MG63 (cell line): ENCODE data around the gene ABCA3. TPM values are rescaled to one million over a fixed set of nuclear protein-coding genes. Genes with fewer than 3 reads are reported as not detected.

Experiments used
- DNase-seq: peaks from one replicate; pipeline ENCODE4 v3.0.0-alpha.2; 2020
- H3K27me3 ChIP-seq: fragments of 250-450 bp; sonication (Bioruptor Pico); 2 replicates; pipeline ENCODE4 v1.5.1; 2020; ENCODE audit warnings: mild to moderate bottlenecking, moderate library complexity
- H3K36me3 ChIP-seq: fragments of 250-450 bp; sonication (Bioruptor Pico); 2 replicates; pipeline ENCODE4 v1.5.1; 2020; ENCODE audit warnings: mild to moderate bottlenecking, moderate library complexity
- H3K4me3 ChIP-seq: fragments of 250-450 bp; sonication (Bioruptor Pico); 2 replicates; pipeline ENCODE4 v1.5.1; 2020; ENCODE audit warnings: mild to moderate bottlenecking, moderate library complexity
- H3K9me3 ChIP-seq: fragments of 250-450 bp; sonication (Bioruptor Pico); 2 replicates; pipeline ENCODE4 v1.5.1; 2020; ENCODE audit warnings: mild to moderate bottlenecking, moderate library complexity
- total RNA-seq: library from RNA; depleted of rRNA; stranded (reverse); fragments of >200 nt; shearing (Covaris generic); gene quantifications from 2 replicates; pipeline ENCODE4 v1.2.3, GENCODE V29; 2014; ENCODE audit warnings: low replicate concordance; rRNA removed

ABCA3 gene
- total RNA-seq, 1 experiment from 2014 or later: 5.1 TPM

DNA sequence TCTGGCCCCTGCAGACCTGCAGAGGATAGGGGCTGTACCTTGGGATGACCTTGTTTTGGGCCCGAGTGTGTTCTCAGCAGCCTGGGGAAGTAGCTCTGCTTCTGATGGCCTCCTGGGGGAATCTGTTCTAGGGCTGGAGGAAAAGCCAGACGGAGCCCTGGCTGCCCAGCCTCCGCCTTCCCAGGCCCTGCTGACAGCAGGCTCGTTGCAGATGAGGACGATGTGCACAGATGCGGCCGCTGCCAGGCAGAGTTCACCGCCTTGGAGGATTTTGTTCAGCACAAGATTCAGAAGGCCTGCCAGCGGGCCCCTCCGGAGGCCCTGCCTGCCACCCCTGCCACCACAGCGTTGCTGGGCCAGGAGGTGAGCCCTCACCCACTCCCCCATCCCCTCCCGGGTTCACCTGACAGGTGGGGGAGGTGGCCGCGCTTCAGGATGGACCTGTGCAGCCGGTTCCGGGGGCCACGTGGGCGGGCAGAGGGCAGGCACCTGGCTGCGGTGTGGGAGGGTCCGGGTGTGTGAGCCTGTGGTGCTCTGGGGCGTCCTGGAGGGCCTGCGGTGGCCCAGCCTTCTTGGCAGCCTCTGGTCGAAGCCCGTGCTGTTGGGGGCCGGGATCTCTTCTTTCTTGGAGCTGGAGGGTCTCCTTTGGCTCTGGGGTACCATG, 112.2 kb downstream of the ABCA3 start:
- no peaks in the 10 kb centered on the region for H3K9me3 ChIP-seq
- no peak overlapping the region for H3K4me3 ChIP-seq
- no peak for DNase-seq
- H3K27me3 ChIP-seq: no peaks in the 10 kb centered on the region
- peaks cover 67% of the 10 kb centered on the region for H3K36me3 ChIP-seq

DNA sequence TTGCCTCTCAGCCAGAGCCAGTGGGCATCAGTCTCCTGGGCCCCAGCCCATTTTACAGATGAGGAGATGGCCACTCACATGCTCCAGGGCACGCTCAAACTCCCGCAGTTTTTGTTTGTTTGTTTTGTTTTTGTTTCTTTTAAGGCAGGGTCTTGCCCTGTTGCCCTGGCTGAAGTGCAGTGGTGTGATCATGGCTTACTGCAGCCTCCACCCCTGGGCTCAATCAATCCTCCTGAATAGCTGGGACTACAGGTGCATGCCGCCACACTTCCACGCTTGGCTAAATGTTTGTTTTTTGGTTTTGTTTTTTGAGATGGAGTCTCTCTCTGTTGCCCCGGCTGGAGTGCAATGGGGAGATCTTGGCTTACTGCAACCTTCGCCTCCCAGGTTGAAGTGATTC, 113.6 kb downstream of the ABCA3 start:
- DNase-seq: no peak
- Histone ChIP-seq H3K9me3 (no peaks in the 10 kb centered on the region), H3K4me3 (no peak overlapping the region), H3K36me3 (peaks cover 54% of the 10 kb centered on the region), H3K27me3 (no peaks in the 10 kb centered on the region)

DNA sequence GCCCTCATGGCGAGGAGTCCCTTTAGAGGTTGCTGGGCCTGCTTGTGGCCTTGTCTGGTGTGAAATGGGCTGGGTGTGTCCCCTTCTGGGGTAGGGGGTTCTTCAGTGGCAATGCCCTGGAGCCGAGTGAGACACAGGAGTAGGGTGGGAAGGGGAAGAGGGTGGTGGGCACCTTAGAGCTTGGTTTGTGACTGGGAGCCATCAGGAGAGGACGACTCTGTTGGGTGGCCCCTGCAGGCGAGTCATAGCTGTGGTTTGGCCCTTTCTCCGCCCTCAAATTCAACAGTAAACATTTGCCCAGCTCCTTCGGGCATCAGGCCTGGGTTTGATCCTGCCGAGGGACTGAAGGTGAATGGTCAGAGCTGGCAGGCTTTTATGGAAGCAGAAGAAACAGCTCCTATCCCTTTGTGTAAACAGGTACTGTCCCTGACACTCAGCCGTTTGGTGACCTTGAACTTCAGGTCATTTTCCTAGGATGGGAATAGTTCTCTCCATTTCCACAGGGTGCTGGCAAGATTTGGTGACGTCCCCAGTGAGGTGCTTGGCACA, 114.2 kb downstream of the ABCA3 start:
- Histone ChIP-seq H3K4me3 (no peak overlapping the region), H3K27me3 (no peaks in the 10 kb centered on the region), H3K9me3 (no peaks in the 10 kb centered on the region), H3K36me3 (peaks cover 48% of the 10 kb centered on the region)
- DNase-seq: peak; percentile 78

Other genes starting within 250 kb of the ABCA3 start
- 60.2 and 106 TPM in 2 replicates for gene PKD1, start 204.8 kb downstream of the ABCA3 start, total RNA-seq
- not detected in 2 replicates for gene RAB26, start 192.1 kb downstream of the ABCA3 start, total RNA-seq
- gene TRAF7, start 184.9 kb downstream of the ABCA3 start, total RNA-seq: 68.0 and 111 TPM in 2 replicates
- gene CASKIN1, start 144.1 kb downstream of the ABCA3 start, total RNA-seq: 0.02 and 1.0 TPM in 2 replicates
- gene MLST8, start 135.3 kb downstream of the ABCA3 start, total RNA-seq: 29.0 and 42.6 TPM in 2 replicates
- 0.39 and 1.3 TPM in 2 replicates for gene BRICD5, start 129.9 kb downstream of the ABCA3 start, total RNA-seq
- gene PGP, start 125.9 kb downstream of the ABCA3 start, total RNA-seq: 31.7 and 43.8 TPM in 2 replicates
- 43.2 and 56.5 TPM in 2 replicates for gene E4F1, start 117.1 kb downstream of the ABCA3 start, total RNA-seq
- 0.39 and 2.0 TPM in 2 replicates for gene DNASE1L2, start 104.3 kb downstream of the ABCA3 start, total RNA-seq
- 41.1 and 83.9 TPM in 2 replicates for gene ECI1, start 89.1 kb downstream of the ABCA3 start, total RNA-seq
- gene RNPS1, start 72.6 kb downstream of the ABCA3 start, total RNA-seq: 130 and 133 TPM in 2 replicates
- gene CCNF, start 88.7 kb upstream of the ABCA3 start, total RNA-seq: 33.3 and 35.9 TPM in 2 replicates
- gene TEDC2, start 119.4 kb upstream of the ABCA3 start, total RNA-seq: 32.3 and 38.6 TPM in 2 replicates
- gene NTN3, start 130.6 kb upstream of the ABCA3 start, total RNA-seq: not detected in 2 replicates
- 12.9 and 14.8 TPM in 2 replicates for gene TBC1D24, start 134.4 kb upstream of the ABCA3 start, total RNA-seq
- 15.0 and 19.4 TPM in 2 replicates for gene ATP6V0C, start 173.2 kb upstream of the ABCA3 start, total RNA-seq
- gene AMDHD2, start 179.6 kb upstream of the ABCA3 start, total RNA-seq: 15.8 and 25.9 TPM in 2 replicates
- gene CEMP1, start 190.7 kb upstream of the ABCA3 start, total RNA-seq: not detected in 2 replicates
- gene PDPK1, start 197.3 kb upstream of the ABCA3 start, total RNA-seq: 6.6 and 7.6 TPM in 2 replicates